Fibroblast of the aortic adventitia (primary cell): ENCODE data around the gene CENPP. TPM values are rescaled to one million over a fixed set of nuclear protein-coding genes. Genes with fewer than 3 reads are reported as not detected.

Experiments used
- DNase-seq: peaks from one replicate; pipeline ENCODE4 v3.0.0-alpha.2; 2010; ENCODE audit warnings: low read depth
- H3K4me3 ChIP-seq: 2 replicates; pipeline ENCODE4 v1.5.1; 2011; ENCODE audit warnings: low read depth, mild to moderate bottlenecking, control low read depth, low read length, moderate library complexity
- total RNA-seq: library from RNA; depleted of rRNA; stranded (reverse); fragments of >200 nt; gene quantifications from 2 replicates; pipeline ENCODE4 v1.2.3, GENCODE V29; 2012; ENCODE audit warnings: low replicate concordance
- TF ChIP-seq, protein P1 (sequence below): IDR thresholded peaks from 2 replicates; pipeline ENCODE4 v1.5.1; 2011; ENCODE audit warnings: mild to moderate bottlenecking, low read length, control low read depth, inconsistent platforms; ENCODE audit not compliant: insufficient read depth

Gene CENPP
- total RNA-seq, 1 donor, result 19.3 TPM

- TF ChIP-seq, protein P1, sequence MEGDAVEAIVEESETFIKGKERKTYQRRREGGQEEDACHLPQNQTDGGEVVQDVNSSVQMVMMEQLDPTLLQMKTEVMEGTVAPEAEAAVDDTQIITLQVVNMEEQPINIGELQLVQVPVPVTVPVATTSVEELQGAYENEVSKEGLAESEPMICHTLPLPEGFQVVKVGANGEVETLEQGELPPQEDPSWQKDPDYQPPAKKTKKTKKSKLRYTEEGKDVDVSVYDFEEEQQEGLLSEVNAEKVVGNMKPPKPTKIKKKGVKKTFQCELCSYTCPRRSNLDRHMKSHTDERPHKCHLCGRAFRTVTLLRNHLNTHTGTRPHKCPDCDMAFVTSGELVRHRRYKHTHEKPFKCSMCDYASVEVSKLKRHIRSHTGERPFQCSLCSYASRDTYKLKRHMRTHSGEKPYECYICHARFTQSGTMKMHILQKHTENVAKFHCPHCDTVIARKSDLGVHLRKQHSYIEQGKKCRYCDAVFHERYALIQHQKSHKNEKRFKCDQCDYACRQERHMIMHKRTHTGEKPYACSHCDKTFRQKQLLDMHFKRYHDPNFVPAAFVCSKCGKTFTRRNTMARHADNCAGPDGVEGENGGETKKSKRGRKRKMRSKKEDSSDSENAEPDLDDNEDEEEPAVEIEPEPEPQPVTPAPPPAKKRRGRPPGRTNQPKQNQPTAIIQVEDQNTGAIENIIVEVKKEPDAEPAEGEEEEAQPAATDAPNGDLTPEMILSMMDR, result no peak
- no peak for DNase-seq
- peak overlapping the region; percentile 95 for H3K4me3 ChIP-seq
These were observed 1.6 kb downstream of the CENPP start for GRCh38 chr9:92327283-92327850.

DNA sequence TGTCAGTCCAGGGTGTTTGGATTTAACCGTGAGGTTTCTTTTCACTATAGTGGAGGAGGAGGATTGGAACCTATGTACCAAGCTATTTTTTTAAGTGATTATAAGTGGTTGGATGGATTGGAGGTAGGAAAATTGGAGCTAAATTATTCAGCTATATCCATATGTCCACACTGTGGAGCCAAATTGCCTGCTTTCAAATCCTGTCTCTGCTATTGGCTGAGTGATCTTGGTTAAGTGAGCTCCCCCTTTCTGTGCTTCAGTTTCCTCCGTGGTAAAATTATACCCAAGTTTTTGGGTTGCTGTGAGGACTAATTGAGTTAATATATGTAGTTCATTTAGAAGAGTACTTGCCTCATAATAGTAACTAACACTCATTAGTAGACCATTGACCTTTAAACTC lies 2.5 kb downstream of the CENPP start:
- peak; percentile 84 for DNase-seq
- no peak overlapping the region for H3K4me3 ChIP-seq
- TF ChIP-seq, protein P1, result peak; percentile 48

DNA sequence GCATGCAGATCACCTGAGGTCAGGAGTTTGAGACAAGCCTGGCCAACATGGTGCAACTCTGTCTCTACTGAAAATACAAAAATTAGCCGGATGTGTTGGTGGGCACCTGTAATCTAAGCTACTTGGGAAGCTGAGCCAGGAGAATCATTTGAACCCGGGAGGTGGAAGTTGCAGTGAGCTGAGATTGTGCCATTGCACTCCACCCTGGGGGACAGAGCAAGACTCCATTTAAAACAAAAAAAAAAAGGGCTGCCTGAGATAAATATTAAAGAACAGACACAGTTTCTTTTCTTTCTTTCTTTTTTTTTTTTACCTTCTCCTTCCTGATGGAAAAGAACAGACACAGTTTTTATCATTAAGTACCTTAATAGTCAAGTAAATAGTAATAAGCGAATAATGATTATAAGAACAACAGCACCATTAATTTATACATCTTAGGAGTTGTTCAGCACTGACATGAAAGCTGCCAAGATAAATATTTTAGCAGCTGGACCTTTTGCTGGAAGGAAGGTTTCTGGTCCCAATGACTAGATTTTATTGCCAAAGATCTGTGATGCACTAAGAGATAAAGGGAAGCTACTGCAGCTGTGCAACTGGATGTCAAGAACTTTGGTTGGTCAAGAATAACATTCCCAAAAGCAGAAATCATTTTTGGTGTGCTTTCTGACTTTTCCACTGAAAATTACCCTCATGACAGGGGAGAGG lies 7.0 kb downstream of the CENPP start:
- DNase-seq, result peak; percentile 85
- TF ChIP-seq, protein P1, result no peak
- no peak overlapping the region for H3K4me3 ChIP-seq

- H3K4me3 ChIP-seq, result no peak overlapping the region
- TF ChIP-seq, protein P1, result no peak
- DNase-seq, result no peak
These were observed 7.5 kb downstream of the CENPP start for GRCh38 chr9:92333282-92333634.

GRCh38 chr9:92341578-92341977 lies 15.8 kb downstream of the CENPP start:
- TF ChIP-seq, protein P1, result no peak
- no peak overlapping the region for H3K4me3 ChIP-seq
- DNase-seq, result peak; percentile 37

DNA sequence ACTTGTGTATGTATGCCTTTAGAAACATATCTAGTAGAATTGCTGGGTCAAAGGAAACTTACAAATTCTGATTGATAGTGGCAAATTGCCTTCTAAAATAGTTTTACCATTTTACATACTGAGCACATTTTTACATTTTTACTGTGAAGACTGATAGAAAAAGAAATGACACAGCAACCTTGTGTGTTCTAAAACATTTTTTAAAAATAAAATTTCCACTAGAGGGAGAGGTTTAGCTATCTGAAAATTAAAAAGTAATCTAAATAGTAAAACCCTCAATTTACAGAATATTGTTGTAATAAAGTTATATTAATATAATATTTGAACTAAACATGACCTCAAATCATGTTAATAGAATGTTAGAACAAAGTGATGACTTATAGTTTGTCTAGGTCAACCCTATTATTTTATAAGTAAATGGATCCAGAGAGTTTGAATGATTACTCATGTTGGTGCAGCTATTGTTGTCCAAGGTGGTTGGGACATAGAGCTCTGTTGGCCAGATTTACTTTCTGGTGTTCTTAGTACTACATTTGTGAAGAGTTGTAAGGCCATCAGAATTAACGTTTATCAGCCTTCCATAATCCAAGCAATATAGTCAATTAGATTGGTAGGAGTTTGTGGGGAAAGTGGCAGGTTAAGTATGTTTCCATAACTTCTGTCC lies 17.2 kb downstream of the CENPP start:
- no peak overlapping the region for H3K4me3 ChIP-seq
- DNase-seq, result peak; percentile 82
- TF ChIP-seq, protein P1, result peak; percentile 23
